HFFc6 (cell line): ENCODE results near the gene BAZ2A. TPM values are rescaled to one million over a fixed set of nuclear protein-coding genes. Genes with fewer than 3 reads are reported as not detected.
A peak's percentile ranks its signal among the peaks of the same experiment; 100 is the strongest.

Experiments
- DNase-seq: peaks from one replicate; pipeline ENCODE4 v3.0.0-alpha.2; 2018
- H3K27ac Mint-ChIP-seq: 2 replicates; pipeline ENCODE4 v1.8.0; 2020; ENCODE audit warnings: mild to moderate bottlenecking, mixed read lengths
- H3K27me3 Mint-ChIP-seq: 2 replicates; pipeline ENCODE4 v1.8.0; 2021; ENCODE audit warnings: mild to moderate bottlenecking, moderate library complexity, mixed read lengths; ENCODE audit not compliant: insufficient read depth
- H3K36me3 Mint-ChIP-seq: 2 replicates; pipeline ENCODE4 v1.8.0; 2021; ENCODE audit warnings: low read depth, mixed read lengths
- H3K4me1 Mint-ChIP-seq: 2 replicates; pipeline ENCODE4 v1.8.0; 2020; ENCODE audit warnings: low read depth, mixed read lengths
- H3K4me3 Mint-ChIP-seq: 2 replicates; pipeline ENCODE4 v1.8.0; 2020; ENCODE audit warnings: mild to moderate bottlenecking, moderate library complexity, mixed read lengths
- H3K9me3 Mint-ChIP-seq: 2 replicates; pipeline ENCODE4 v1.8.0; 2020; ENCODE audit warnings: mild to moderate bottlenecking, mixed read lengths
- CTCF ChIP-seq: fragments of 200-600 bp; sonication (generic); IDR thresholded peaks from 2 replicates; pipeline ENCODE4 v1.5.0; 2021; ENCODE audit warnings: antibody characterized with exemption, mild to moderate bottlenecking
- total RNA-seq, 6 experiments: library from RNA; stranded (reverse); fragmentation: NEBNext Ultra II Directional; extraction: Animal tissue kit (Norgen Biotek cat#: 25700); gene quantifications; 2 replicates in 1 of 6; 3 replicates in 5 of 6; pipeline ENCODE4 v1.2.3, GENCODE V29; 2021

Gene BAZ2A
- total RNA-seq, 6 experiments from 2014 or later: 54.2 to 60.4 (median 57.3) TPM

- Mint-ChIP-seq H3K27me3 (peaks cover 4% of the 10 kb centered on the region), H3K4me1 (no peaks in the 10 kb centered on the region; the same call in 1 of the 2 replicates), H3K27ac (0 out of 2 replicates have a peak overlapping the region, but pooled peaks have one; percentile 9), H3K9me3 (no peaks in the 10 kb centered on the region), H3K4me3 (no peak overlapping the region), H3K36me3 (peaks cover 59% of the 10 kb centered on the region)
- no peak for DNase-seq
- no peak for TF ChIP-seq CTCF
Measured at GRCh38 chr12:56600753-56601152, 29.4 kb downstream of the BAZ2A start.

GRCh38 chr12:56599797-56600196 lies 30.3 kb downstream of the BAZ2A start:
- Mint-ChIP-seq H3K4me1 (peaks cover 3% of the 10 kb centered on the region), H3K9me3 (no peaks in the 10 kb centered on the region), H3K4me3 (no peak overlapping the region), H3K27ac (no peak overlapping the region), H3K36me3 (peaks cover 59% of the 10 kb centered on the region), H3K27me3 (peaks cover 4% of the 10 kb centered on the region)
- DNase-seq: no peak
- no peak for TF ChIP-seq CTCF

- Mint-ChIP-seq H3K27ac (no peak overlapping the region), H3K4me3 (no peak overlapping the region), H3K4me1 (peaks cover 11% of the 10 kb centered on the region), H3K9me3 (no peaks in the 10 kb centered on the region), H3K27me3 (peaks cover 4% of the 10 kb centered on the region), H3K36me3 (peaks cover 52% of the 10 kb centered on the region)
- no peak for TF ChIP-seq CTCF
- DNase-seq: no peak
Measured at GRCh38 chr12:56599041-56599440, 31.1 kb downstream of the BAZ2A start.

- no peaks in the 10 kb centered on the region for H3K9me3 Mint-ChIP-seq
Measured at GRCh38 chr12:56596815-56597214, 33.3 kb downstream of the BAZ2A start.

GRCh38 chr12:56593909-56594621 lies 36.1 kb downstream of the BAZ2A start:
- peaks cover 46% of the 10 kb centered on the region for H3K4me1 Mint-ChIP-seq
- DNase-seq: peak; percentile 76
- H3K36me3 Mint-ChIP-seq: peaks cover 36% of the 10 kb centered on the region
- no peaks in the 10 kb centered on the region for H3K9me3 Mint-ChIP-seq
- H3K4me3 Mint-ChIP-seq: peak overlapping the region; percentile 44
- peaks cover 12% of the 10 kb centered on the region for H3K27me3 Mint-ChIP-seq
- TF ChIP-seq CTCF: peak; percentile 89
- H3K27ac Mint-ChIP-seq: peak overlapping the region; percentile 92

More at GRCh38 chr12:56596815-56597214, 33.3 kb downstream of the BAZ2A start:
- Mint-ChIP-seq H3K4me3 (no peak overlapping the region), H3K36me3 (peaks cover 42% of the 10 kb centered on the region), H3K27ac (peak overlapping the region; percentile 52), H3K4me1 (peaks cover 23% of the 10 kb centered on the region), H3K27me3 (peaks cover 11% of the 10 kb centered on the region)
- DNase-seq: no peak
- no peak for TF ChIP-seq CTCF
